NCI-H128 (cell line): ENCODE results near the gene NCOA7.
"Not testable (repeated sequence)": the region's sequence is repeated elsewhere in the genome, so short reads cannot be mapped to it uniquely, and the experiment has no call there.

Experiments
- DNase-seq: peaks from one replicate; lab custom pipeline; 2025; ENCODE audit not compliant: unreplicated experiment; lab: John Stamatoyannopoulos, UW

The NCOA7 gene

DNA sequence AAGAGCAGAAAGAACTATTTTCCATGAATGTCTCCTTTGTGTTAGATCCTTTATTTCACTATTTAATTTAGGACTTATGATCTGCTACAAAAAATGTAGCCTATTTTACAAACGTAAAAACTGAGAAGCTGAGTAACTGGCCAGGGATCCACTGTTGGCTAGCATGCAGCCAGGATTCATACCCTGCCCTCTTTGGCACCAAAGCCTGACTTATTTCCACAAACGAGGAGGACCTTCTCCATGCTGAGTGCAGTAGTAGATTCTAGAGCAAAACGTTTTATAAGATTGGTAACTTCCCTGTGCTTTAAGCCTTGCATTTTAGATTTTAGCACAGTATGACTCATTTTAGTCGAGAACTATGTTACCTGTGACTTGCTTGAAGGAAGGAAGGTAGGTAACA lies 74.3 kb downstream of the NCOA7 start:
- no peak for DNase-seq

DNA sequence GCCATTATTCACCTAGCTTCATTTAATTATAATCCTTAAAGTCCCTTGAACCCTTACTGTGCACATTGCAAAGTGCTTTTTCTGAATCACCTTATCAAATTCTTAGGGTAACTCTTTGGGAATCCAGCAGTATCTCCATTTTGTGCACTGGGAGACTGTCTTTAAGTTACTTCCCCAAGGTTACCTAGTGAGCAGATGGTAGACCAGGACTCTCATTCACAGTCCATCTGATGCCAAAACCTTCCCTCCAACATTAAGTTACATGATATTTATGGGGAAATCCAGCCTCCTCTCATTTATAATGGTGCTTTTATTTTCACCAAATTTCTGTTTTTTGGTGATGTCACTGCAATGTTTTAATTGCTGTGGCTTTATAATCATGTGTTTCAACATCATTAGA lies 75.7 kb downstream of the NCOA7 start:
- no peak for DNase-seq

DNA sequence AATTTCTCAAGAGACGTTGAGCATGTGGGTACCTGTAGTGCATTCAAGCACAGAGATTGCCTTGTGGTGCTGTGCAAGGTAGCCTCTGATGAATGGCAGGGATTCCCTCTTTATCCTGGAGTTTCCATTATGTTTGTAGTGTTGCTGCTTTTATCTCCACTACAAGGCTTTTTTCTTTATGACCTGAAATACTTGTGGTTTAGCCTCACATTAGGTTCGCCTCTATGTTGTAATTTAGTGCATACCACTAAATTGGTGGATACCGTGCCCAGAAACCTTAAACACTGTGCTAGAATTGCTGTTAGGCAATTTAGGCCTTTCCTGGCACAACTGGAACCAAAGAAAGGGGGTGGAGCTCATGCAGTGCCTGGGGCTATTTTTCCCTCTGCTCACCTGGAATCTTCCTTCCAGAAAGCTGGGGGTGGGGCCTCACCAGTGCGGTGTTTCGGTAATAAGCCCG lies 76.8 kb downstream of the NCOA7 start:
- DNase-seq: peak; percentile 37

DNA sequence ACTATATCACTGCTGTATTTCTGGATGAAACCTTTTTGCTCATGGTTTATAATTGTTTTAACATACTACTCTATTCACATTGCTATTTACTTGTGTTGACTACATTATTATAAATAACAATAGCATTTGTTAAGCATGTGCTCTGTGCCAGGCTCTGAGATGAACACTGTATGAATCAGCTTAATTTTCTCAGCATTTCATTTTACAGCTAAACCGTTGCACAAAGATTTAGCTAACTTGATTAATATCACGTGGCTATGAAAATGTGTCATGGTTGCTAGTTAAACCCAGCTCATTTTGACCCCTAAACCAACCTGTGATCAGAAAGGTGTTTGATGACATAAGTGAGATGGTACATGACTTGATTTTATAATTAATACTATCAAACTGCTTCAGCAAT lies 77.5 kb downstream of the NCOA7 start:
- DNase-seq: no peak

DNA sequence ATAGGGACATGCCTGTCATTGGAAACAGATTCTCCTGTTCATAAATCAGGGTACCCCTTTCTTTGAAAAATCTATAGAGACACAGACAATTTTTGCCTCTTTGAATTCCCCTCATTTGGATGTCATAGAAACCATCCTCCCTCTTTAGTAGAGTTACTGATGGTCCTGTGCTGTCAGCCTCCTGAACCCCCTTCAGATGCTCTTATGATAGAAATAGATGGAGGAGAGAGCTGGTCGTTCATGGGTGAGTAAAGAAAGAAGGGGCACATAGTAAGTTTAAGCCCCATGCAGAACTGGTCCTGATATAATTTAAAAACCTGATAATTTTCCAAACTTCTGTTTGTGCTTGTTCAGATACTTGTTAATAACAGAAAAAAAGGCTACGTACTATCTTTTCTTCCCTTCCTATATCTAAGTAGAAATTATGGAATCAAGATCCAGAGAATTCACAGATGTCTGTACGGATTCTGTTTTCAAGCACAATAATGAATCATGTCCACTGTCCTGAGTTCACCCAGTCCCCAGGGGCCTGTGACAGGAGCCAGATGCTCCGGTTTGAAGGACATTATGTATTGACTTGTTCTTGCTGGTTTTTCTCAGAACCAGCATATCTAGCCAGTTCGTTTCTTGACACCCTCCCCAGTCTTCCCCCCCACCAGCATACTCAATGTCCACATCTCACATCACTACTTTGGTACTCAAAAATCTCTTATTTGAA lies 78.1 kb downstream of the NCOA7 start:
- no peak for DNase-seq

DNA sequence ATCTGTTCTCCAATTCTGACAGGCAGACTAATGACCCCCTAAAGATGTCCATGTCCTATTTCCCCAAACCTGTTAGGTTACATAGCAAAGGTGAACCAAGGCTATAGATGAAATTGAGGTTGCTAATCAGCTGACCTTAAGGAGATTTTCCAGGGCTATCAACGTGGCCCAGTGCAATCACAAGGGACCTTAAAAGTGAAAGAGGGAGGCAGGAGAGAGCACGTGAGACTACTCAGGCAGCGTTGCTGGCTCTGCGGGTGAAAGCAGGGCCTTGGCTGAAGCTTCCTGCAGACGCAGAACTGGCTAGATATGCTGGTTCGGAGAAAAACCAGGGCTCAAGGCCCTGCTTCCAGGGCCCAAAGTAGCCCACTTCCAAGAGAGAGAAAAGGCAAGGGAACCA lies 78.7 kb downstream of the NCOA7 start:
- DNase-seq: no peak

DNA sequence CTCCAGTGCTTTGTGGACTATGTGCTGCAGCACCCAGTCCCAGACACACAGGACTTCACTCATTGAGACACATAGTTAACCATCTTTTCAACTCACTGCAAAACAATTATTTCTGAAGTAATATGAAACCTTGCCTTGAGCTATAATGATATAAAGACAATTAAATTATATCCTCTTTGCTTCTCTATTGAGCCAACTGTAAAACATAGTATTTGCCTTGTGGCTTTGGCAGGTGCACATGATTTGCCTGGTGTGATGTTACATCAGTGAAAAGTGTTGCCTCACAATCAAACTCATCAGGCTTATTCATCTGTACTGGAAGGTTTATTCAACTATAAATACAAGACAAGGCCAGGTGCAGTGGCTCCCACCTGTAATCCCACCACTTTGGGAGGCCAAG lies 80.6 kb downstream of the NCOA7 start:
- DNase-seq: no peak

DNA sequence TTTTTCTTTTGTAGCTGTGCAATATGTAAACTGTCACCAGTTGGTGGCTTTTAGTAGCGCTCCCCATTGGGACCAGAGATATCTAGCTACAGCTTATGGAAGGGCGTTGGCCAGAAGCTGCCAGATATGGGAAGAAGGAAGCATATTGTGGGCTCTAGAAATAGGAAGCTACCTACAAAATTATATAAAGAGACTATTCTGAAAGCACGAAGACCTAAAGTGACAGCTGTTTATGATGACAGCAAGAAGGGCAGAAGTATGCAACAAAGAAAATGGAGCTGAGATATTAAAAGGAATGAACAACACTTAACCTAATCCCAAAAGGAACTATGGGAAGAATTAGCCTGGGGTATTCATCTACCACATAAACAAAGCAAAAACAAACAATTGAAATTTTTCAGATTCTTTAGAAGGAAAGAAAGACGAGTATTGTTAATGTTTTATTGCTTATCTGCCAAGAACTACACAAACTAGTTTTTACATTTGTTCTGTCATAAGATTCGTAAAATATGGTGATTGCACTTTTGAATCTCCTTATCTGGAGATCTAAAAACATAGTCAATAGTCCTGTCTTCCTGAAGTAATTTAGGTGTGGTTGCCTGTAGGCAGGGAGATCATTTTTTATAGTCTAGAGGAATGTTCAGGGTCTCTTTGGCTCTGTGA lies 81.6 kb downstream of the NCOA7 start:
- DNase-seq: no peak

DNA sequence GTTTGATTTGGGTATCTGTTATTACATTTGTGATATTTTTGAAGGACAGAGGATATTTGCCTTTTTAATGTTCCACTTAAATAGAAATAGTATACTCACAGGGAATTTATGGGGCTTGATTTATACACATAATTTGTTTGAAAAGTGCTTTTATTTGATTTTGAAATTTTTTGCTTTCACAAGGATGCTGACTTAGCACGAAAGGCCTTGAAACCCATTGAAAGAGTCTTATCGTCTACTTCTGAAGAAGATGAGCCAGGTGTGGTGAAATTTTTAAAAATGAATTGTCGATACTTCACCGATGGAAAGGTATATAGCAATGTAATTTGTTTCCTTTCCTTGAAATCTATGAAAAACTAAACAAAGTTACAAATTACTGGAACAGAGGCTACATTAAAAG lies 91.5 kb downstream of the NCOA7 start:
- no peak for DNase-seq

DNA sequence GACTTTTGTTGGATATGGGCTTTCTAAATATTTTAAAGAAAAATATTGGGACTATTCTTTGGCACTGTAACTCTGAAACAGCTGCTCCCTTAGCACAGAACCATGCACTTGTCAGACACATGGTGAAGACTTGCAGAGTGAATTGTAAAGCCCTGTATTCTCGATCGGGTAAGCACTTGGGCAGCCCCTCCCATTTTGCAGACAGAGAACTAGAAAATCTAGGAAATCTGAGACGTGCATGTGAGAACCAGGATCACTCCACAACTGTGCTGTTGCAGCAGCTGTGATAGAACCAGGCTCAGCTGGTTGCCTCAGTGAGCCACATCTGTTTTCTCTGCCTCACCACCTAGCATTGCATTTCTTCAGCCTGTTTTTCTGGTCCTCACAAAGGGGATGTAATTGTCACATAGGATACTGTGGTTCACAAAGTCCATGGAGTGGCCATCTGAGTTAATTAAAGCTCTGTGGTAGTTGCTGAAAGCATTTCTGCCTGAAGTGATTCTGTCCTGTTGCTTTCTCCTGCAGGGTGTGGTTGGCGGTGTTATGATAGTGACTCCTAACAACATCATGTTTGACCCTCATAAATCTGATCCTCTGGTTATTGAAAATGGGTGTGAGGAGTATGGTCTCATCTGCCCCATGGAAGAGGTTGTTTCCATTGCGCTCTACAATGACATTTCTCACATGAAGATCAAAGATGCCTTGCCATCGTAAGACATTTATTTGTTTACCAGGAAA lies 94.0 kb downstream of the NCOA7 start:
- no peak for DNase-seq

DNA sequence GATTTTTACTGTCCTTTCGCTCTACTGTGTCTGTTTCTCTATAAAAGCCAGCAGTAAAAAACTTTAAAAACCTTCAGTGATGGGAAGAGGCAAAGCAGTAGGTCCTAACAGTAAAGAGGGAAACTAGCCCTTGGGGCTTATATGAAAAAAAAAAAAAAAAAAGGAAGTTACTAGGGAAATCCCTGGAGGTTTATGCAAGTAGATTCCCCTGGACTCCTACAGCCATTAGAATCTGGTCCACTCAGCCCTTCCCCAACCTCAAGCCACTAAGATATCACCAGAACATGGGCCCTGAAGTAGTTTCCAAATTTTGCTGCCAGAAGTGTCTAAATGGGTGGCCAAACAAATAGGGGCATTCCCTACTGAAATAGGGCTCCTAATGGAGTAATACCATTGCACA lies 95.3 kb downstream of the NCOA7 start:
- DNase-seq: no peak

DNA sequence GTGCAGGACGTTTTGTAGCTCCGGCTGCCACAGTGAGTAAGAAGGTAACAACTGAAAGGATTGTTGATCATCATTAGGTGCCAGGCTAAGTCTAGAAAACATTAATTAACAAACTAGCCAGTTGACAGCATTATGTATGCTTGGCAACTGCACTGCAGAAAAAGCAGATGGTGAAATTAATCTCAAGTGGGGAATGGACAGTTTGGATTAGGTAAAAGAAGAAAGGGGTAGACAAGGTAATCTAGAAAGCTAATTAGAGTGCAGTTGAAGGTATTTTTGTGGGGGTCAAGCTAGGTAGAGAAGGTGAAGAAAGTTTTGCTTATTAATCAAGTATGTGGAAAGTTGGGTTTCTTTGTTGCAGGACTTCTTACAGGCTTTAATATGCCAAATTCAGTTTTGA lies 96.2 kb downstream of the NCOA7 start:
- DNase-seq: no peak

DNA sequence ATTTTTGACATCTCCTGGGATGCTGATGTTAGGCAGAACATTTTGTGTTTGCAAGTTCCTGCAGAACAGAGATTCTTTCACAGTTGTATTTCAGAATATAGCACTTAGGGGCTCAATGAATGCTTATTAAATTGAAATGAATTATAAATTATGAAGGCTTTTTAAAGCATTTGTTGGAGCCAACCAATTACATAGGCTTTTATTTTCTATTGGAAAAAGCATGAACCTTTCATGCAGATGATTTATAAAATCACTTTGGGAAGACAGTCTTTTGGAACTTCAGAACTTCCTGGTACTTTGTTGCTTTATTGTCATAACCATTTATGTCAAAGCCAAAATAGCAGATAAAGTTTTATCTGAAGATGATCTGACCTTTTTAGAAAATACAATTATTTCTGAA lies 96.6 kb downstream of the NCOA7 start:
- no peak for DNase-seq

DNA sequence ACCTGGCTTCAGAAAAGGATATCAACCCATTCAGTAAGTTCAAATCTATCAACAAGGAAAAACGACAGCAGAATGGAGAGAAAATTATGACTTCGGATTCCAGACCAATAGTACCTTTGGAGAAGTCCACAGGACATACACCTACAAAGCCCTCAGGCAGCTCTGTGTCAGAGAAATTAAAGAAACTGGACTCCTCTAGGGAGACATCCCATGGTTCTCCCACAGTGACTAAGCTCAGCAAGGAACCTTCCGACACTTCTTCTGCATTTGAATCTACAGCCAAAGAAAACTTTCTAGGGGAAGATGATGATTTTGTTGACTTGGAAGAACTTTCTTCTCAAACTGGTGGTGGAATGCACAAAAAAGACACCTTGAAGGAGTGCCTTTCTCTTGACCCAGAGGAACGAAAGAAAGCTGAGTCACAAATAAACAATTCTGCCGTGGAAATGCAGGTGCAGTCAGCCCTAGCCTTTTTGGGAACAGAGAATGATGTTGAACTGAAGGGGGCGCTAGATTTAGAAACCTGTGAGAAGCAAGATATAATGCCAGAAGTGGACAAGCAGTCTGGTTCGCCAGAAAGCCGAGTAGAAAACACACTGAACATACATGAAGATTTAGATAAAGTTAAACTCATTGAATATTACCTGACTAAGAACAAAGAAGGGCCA lies 98.4 kb downstream of the NCOA7 start:
- no peak for DNase-seq

DNA sequence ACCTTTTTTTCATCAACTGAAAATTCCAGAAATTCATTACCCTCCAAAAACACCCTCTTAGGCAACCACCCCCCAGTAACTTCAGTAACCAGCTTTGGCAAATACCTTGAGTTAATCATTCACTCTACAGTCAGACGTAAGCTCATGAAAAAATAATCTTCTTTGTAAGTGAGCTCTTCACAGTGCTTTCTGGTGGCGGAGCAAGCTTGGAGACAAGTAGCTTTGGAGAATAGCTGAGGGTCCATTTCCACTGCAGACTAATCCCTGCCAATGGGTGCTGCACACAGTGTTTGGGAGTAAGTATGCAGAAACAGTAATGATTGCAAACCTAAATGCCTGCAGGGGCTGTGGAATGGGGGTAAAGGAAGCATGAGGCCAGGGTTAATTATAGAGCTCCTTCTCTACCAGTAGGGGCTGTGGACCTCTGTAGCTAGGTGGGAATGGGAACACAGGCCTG lies 109.0 kb downstream of the NCOA7 start:
- no peak for DNase-seq

DNA sequence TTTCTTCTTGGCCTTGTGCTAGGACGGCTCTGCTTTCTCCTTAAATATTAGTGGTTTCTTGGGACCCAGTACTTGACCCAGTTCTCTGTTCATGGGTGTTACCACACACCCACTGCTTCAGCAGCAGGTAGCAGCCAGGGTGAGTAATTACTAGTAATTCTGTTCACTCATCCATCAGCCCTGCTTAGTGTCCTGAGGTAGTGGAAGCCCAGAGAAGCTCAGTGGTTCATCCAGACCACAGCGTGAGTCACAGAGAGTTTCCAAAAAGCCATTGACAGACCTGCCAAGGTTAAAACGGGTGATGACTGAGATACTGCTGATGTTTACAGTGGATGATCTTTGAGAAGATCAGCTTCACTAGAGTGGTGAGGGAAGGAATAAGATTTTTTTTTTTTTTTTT lies 114.1 kb downstream of the NCOA7 start:
- no peak for DNase-seq

DNA sequence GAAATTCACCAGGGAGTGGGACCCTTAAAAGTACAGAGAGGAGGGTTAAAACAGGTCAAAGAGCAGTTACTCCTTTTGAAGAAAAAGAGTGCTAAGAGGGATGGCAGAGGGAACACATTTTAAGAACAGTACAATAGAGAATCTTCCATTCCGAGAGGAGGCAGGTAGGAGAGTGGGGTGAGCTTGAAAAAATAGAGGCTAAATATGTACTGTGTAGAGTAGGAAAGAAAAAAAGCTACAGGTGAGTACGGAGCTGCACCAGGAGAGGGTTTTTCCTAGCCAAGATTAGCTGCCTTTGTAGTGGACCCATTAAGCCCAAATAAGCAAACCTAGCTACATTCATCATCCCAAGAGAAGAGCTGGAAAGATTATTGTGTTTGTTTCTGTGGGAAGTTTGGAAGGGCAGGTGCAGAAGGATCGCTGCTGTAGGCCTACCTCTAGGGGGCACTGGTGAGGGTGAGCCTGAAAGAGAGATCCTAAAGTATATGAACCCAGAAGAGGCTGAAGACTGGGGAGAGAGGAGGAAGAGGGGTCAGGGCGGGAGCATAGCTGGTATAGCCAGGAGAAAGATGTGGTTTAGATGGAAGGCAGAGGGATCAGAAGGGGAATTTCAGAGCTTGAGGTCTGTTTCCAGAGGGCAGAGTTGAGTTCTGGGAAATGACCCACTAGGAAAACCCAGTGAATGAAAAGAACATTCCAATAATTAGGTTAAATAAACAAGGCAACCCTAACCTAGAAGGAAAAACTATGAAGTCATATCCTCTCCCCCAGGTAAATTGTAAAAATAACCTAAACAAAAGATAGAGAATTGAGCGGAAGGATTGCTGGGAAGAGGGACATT lies 115.6 kb downstream of the NCOA7 start:
- no peak for DNase-seq

DNA sequence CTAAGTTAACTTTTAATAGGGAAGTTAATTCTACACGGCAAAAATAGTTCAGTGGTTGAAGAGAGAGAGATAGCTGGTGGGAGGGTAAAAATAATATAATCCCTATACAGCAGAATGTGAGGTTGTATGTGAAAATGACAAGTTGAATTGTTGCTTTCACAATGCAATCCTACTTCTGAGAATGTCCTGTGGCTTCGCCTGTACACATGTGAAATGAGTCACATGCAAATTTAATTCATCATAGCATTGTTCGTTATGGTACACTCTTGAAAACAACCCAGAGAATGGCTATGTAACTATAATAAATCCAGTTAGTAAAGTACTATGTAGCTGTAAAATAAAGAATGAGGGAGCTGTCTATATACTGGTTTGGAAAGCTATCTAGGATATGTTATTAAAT lies 119.8 kb downstream of the NCOA7 start:
- no peak for DNase-seq

DNA sequence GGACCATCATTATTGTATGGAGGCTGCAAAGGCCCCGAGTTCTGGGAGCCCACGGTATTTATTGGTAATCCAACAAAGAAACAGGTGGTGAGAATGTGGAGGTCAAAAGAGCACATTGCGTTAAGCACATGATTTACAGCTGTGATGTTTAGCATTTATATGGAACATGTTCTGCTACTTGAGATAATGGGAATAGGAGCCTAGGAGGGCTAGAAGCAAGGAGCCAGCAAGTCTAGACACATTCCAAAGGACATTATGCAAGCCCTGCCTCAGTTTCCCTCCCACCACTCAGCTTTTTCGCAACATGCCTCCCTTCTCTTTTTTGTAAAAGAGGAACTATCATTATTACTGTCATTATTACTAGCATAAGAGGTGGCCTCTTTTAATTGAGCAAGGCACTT lies 120.3 kb downstream of the NCOA7 start:
- DNase-seq: not testable (repeated sequence)

DNA sequence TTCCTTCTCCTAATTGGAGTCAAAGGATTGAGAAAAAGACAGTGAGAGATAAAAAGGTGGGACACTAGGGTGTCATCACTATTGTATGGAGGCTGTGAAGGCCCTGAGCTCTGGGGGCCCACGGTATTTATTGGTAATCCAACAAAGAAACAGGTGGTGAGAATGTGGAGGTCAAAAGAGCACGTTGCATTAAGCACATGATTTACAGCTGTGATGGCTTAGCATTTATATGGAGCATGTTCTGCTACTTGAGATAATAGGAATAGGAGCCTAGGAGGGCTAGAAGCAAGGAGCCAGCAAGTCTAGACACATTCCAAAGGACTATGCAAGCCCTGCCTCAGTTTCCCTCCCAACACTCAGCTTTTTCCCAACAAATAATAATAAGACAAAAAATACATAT lies 121.7 kb downstream of the NCOA7 start:
- not testable (repeated sequence) for DNase-seq

DNA sequence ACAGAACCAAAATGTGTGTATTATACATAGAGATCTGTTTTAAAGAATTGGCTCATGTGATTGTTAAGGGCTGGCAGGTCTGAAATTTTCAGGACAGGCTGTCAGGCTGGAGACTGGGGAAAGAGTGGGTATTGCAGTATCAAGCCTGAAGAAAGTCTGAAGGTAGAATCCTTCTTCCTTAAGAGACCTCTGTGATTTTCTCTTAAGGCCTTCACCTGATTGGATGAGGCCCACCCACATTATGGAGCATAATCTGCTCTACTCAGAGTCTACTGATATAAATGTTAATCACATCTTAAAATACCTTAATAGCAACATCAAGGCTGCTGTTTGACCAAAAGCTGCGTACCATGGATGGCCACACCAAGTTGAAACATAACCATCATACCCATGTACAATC lies 122.4 kb downstream of the NCOA7 start:
- no peak for DNase-seq
